ENCODE measurements around the gene CBX6.

CBX6 gene

GRCh38 chr22:38840129-38840528 lies 31.9 kb downstream of the CBX6 start:
- no peak for DNase-seq (ENCODE audit: low read depth)

GRCh38 chr22:38839686-38840085 lies 32.3 kb downstream of the CBX6 start:
- DNase-seq (ENCODE audit: low read depth) = no peak

GRCh38 chr22:38837414-38837928 lies 34.5 kb downstream of the CBX6 start:
- DNase-seq (ENCODE audit: low read depth) = no peak

- no peak for DNase-seq (ENCODE audit: low read depth)
Observed at GRCh38 chr22:38835888-38836301, 36.1 kb downstream of the CBX6 start.

- no peak for DNase-seq (ENCODE audit: low read depth)
Observed at GRCh38 chr22:38834991-38835390, 37.0 kb downstream of the CBX6 start.

GRCh38 chr22:38834215-38834953 lies 37.6 kb downstream of the CBX6 start:
- no peak for DNase-seq (ENCODE audit: low read depth)

DNA sequence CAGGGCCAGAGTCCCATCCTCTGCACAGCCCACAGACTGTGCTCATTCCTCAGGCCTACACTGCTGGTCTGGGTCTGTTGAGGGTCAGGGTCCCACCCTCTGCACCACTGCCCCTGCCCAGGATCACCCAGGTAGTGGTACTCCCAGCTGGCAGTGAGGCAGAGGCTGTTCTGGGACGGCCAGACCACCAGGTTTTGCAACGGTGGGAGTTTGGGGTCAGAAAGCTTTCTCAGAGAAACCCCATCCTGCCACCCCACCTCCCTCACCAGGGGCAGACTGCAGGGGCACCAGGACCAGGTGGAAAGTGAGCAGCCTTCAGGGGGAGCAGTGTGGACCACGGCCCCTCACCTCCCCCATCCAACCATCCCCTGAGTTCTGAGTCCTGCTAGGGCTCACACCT lies 39.0 kb downstream of the CBX6 start:
- no peak for DNase-seq (ENCODE audit: low read depth)

DNA sequence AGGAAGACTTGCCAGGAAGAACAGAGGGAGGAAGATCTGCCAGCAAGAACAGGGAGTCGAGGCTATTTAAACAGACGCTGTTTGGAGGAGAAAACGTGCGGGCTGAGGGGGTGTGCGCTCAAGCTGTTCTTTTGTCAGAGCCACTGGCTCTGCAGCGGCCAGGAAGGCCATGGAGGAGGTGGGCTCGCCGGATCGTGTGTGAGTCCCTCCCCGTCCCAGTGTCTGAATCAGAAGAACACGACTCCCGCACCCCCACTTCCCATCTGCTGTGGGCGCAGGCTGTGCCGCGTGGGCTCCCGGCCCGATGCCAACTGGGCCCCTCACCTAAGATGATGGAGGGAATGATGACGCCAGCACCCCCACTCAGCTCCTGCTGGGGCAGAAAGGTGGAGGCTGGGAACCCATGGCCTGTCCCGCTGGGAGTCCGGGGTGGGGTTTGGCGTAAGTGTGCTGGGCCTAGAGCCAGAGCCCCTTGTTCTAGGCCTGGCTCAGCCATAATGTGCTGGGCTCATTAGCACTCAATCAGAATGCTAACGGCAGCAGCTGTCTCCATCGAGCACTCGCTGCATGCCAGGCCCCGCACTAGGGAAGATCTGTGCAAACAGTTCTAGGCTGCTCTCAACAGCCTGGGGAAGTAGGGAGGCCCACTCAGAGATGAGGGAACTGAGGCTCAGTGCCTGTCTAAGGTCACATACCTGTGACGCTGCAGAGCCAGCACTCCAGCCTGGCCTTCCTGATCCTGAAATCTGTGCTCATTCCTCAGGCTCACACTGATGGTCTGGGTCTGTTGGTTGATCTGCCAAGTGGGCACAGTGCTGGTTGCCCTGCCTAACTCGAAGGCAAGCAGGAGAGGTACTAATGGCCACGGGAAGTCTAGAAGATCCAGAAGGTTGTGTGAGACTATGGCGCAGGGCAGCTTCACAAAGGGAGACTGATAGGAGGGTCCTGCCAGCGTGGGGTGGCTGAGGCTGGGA lies 39.7 kb downstream of the CBX6 start:
- no peak for DNase-seq (ENCODE audit: low read depth)

- no peak for DNase-seq (ENCODE audit: low read depth)
Observed at GRCh38 chr22:38831166-38831945, 40.7 kb downstream of the CBX6 start.

DNA sequence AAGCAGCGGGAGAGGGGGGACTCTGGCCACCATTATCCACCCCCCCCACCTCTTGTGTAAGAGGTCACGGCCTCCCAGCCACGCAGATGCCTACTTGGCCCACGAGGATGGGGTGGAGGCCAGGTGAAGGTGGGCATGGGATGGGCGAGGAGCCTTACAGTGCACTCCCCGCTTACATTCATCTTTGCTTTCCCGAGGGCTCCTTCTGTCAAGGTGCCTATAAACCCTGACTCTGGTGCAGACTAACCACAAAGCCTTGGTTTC lies 41.2 kb downstream of the CBX6 start:
- no peak for DNase-seq (ENCODE audit: low read depth)

GRCh38 chr22:38830026-38830844 lies 41.8 kb downstream of the CBX6 start:
- DNase-seq (ENCODE audit: low read depth) = no peak

DNA sequence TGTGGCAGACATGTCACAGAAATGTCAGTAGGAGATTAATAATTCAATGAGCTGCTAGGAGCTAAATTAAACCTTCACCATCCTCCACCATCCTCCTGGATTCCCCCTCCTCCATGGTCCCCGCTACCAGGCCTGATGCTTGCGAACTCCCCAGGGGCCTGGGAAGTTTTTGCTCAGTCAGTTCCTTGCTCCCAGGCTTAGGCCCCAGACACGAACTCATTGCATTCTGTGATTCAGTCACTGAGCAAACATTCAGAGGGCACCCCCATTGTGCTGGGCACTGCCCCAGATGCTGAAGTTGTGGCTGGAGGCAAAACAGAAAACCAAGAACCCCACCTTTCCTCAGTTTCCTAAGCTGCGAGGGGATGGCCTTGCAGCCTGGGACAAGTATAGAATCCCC lies 42.5 kb downstream of the CBX6 start:
- no peak for DNase-seq (ENCODE audit: low read depth)

DNA sequence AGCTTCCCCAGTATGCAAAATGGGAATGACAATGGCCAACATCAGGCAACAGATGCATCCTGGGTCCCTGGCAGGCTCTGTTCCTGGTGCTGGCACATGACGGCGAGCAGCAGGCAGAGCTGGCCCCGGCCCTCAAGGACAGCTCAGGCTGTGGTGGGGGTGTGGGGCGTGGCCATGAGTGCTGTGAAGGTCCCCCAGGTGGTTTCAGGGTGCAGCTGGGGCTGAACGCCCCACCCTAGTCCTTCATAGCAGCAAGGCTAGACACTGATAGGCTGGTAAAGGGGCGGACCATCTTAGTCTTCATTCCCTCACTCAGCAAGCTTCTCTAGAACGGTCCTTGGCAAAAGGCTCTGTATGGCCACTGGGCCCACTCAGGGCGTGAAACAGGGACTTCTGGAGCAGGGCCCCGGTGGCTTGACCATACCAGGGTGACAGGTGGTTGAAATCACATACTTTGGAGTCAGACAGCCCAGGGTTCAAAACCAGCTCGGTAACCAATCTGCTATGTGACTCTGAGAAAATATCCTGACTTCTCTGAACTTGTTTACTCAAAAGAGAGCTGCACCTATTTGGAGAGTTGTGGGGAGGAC lies 43.3 kb downstream of the CBX6 start:
- DNase-seq (ENCODE audit: low read depth) = no peak

DNA sequence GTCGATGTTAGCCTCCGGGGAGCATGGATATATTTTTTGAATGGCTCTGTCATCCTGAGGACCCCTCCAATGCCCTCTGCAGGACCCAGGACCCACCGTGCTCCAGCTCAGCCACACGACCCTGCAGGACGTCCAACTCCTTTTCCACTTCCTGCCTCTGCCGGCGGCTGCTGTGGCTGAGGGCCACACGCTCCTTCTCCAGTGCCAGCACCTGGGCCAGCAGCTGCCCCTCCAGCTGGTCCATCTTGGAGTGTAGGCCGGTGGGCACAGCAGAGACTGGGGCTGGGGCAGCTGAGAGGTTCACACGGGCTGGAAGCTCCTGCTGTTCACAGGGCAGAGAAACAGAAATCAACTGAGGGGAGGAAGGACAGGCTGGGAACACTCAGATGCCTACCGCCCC lies 43.8 kb downstream of the CBX6 start:
- DNase-seq (ENCODE audit: low read depth) = no peak

DNA sequence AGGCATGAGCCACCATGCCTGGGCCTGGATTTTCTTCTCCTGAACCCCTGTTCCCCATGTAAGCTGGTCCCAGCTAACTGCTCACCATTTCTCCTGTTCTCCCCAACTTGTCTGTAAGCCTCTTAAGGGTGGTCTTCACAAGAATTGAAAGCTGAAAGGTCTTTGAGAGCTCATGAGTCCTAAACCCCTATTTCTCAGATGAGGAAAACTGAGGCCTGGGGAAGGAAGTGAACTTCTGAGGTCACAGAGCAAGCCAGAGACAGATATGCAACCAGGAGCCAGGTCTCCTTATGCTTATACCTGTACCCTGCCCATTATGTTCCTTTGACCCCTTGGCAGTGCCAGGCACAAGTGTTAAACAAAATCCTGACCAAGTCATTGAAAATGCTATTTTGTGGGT lies 44.5 kb downstream of the CBX6 start:
- no peak for DNase-seq (ENCODE audit: low read depth)

DNA sequence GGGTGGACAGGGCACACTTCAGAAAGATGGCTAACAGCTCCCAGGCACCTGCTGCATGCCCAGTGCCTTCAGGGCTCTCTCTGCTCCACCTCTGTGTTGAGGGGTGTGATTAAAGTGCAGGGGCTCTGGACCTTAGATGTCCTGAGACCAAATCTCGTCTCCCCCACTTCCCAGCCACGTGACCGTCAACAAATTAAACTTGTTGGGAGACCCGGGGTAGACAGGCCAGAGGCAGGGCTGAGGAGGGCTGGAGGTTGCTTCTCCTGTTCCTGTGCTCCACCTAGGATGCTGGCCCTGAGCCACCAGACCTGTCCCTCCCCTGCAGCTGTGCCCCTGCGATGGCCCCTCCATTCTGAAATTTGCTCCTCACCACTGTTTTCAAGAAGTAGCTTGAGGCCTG lies 45.2 kb downstream of the CBX6 start:
- DNase-seq (ENCODE audit: low read depth) = no peak

GRCh38 chr22:38826386-38826785 lies 45.6 kb downstream of the CBX6 start:
- no peak for DNase-seq (ENCODE audit: low read depth)

DNA sequence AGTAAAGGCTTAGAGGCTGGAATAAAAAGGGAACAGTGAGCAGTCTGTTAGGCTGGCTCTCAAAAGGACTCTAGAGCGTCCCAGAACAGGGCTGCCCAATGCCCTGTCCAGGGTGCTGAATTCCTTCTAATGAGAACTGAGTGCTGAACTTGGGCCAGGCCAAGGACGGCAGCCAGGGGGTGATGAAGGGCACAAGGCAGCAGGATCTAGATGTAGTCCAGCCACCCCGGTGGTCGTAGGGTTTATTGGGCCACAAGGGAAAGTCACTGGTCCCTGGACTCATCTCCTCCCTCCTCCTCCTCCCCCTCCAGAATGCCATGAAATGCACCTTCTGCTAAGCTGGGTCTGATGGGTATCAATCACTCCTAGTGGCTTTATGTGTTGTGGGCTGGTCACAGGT lies 47.4 kb downstream of the CBX6 start:
- no peak for DNase-seq (ENCODE audit: low read depth)

DNA sequence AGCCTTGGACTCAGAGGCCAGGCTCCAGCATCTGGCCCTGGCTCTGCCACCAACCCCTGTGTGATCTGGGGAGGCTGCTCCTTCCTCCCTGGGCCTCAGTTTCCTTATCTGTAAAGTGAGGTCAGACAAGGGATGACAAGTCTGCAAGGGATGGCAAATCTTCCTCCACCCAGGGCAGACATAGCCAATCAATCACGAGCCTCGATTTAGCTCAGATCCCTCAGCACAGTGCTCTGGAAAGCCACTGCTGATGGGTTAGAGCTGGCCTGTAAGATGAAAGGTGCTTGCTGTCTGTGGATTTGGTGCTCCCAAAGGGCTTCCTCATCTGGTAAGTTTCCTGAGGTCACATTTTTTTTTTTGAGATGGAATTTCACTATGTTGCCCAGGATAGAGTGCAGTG lies 48.4 kb downstream of the CBX6 start:
- no peak for DNase-seq (ENCODE audit: low read depth)

DNA sequence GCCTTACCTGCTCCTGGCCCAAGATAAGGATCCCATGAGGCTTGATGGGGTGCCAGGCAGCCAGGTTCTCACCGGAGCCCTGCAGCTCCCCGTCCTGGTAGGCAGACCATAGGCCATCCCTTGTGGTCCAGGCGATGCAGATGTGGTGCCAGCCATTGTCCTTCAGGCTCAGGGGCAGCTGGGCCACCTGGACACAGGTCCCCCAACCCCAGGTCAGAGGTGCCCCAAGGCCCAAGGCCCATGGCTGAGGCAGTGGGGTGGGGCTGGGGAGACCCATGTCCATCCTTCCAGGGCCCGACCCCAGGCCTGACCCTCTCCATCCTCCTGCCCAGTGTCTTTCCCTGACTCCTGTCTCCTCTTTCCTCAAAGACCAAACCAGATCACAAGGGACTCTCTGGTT lies 48.9 kb downstream of the CBX6 start:
- DNase-seq (ENCODE audit: low read depth) = no peak

DNA sequence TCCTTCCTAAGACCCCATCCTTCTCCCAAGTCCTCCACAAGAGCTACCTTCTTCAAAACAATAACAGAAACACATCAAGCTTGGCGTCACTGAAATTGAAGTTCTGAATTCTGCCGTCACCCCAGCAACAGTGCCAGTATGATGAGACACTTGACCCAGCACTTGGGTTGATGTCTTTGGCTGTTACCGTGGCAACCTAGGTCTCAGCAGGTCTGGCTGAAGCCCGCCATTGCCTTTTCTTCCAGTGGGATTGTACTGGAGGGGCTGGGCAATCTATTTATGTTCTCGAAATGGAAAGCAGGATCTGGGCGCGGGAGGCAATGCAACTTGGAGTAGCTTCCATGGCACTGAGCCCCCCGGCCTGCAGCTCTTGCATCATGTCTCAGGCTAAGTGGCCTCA lies 52.0 kb downstream of the CBX6 start:
- DNase-seq (ENCODE audit: low read depth) = no peak

Measured in T follicular helper cell (primary cell).